ENCODE measurements around the gene RPP14.
A peak's percentile ranks its signal among the peaks of the same experiment; 100 is the strongest.

- TF ChIP-seq CTCF (IDR thresholded peaks at IDR 0.05; ENCODE audit: insufficient read depth, low read length) (no peak), POLR2AphosphoS5 (IDR thresholded peaks at IDR 0.05; ENCODE audit: low read depth) (peak; percentile 61)
These were observed 26.6 kb downstream of the RPP14 start, which contains the start of gene PXK for GRCh38 chr3:58332575-58333188.

Data from HL-60 (cell line).